ES-I3 (cell line): ENCODE results near the gene LRCH1.
"Not testable (repeated sequence)": the region's sequence is repeated elsewhere in the genome, so short reads cannot be mapped to it uniquely, and the experiment has no call there.

ENCODE experiments used
- H3K36me3 ChIP-seq: 2 replicates; pipeline ENCODE4 v1.6.1; 2013; ENCODE audit warnings: mild to moderate bottlenecking, low read length, control low read depth, moderate library complexity; ENCODE audit not compliant: insufficient read depth
- H3K4me1 ChIP-seq: 2 replicates; pipeline ENCODE4 v1.6.1; 2013; ENCODE audit warnings: mild to moderate bottlenecking, control low read depth, low read length; ENCODE audit not compliant: insufficient read depth
- H3K9ac ChIP-seq: 2 replicates; pipeline ENCODE4 v1.6.1; 2013; ENCODE audit warnings: low read depth, mild to moderate bottlenecking, low read length, moderate library complexity
- H3K9me3 ChIP-seq: 2 replicates; pipeline ENCODE4 v1.6.1; 2013; ENCODE audit warnings: mild to moderate bottlenecking, low read length, moderate library complexity; ENCODE audit not compliant: control insufficient read depth, insufficient read depth

LRCH1 gene, protein sequence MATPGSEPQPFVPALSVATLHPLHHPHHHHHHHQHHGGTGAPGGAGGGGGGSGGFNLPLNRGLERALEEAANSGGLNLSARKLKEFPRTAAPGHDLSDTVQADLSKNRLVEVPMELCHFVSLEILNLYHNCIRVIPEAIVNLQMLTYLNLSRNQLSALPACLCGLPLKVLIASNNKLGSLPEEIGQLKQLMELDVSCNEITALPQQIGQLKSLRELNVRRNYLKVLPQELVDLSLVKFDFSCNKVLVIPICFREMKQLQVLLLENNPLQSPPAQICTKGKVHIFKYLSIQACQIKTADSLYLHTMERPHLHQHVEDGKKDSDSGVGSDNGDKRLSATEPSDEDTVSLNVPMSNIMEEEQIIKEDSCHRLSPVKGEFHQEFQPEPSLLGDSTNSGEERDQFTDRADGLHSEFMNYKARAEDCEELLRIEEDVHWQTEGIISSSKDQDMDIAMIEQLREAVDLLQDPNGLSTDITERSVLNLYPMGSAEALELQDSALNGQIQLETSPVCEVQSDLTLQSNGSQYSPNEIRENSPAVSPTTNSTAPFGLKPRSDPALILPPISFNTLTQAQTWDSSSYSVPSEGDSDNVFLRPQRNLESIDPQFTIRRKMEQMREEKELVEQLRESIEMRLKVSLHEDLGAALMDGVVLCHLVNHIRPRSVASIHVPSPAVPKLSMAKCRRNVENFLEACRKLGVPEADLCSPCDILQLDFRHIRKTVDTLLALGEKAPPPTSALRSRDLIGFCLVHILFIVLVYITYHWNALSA

DNA sequence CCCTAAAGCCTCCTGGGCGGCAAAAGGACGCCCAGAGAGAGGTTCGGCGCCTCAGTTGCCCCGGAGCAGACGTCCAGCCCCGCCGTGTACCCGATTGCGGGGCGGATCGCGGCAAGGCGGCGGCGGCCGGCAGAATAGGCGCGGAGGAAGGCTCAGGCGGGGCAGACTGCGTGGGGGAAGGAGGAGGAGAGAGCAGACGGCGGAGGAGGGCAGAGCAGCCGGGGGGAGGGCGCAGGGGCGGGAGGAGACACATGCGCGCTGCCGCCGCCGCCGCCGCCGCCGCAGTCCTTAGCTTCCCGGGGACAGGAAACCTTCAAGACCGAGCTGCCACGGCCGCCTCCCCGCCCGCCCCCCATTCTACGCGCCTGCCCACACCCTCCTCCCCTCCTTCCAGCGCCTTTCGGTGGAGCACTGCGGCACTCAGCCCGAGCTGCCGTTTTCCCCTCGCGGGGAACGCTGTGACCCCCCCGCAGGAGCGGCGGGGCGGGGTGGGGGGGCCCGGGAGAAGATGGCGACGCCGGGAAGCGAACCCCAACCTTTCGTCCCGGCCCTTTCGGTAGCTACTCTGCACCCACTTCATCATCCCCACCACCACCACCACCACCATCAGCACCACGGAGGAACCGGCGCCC, at the start of gene LRCH1:
LRCH1 (plus strand) TSS at position 282 of the 632 bp plus-strand sequence; CDS start at position 509, 227 bp downstream.
- no peaks in the 10 kb centered on the region for H3K36me3 ChIP-seq
- H3K4me1 ChIP-seq, result no peaks in the 10 kb centered on the region
- no peaks in the 10 kb centered on the region for H3K9me3 ChIP-seq
- H3K9ac ChIP-seq, result peak within 1 kb of the TSS; percentile 91

DNA sequence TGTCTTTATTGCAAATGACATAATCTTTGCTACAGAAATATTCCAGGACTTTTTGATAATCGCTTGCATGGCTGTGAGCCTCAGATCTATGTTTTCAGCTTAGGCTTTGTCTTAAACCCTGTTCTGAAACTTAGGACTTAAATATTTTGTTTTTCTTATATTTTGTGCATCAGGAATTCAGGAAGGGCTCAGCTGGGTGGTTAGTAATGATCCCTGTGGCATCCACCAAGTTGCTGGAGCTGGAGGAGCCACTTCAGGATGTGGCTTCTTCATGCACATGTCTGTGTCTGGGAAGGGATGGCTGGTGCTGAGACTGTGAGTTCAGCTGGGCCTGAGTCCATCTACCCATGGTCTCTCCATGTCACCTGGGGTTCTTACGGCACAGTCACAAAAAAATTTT, 48.9 kb upstream of the LRCH1 start:
- no peaks in the 10 kb centered on the region for H3K4me1 ChIP-seq
- H3K9ac ChIP-seq, result no peak overlapping the region
- H3K36me3 ChIP-seq, result no peaks in the 10 kb centered on the region
- no peaks in the 10 kb centered on the region for H3K9me3 ChIP-seq

DNA sequence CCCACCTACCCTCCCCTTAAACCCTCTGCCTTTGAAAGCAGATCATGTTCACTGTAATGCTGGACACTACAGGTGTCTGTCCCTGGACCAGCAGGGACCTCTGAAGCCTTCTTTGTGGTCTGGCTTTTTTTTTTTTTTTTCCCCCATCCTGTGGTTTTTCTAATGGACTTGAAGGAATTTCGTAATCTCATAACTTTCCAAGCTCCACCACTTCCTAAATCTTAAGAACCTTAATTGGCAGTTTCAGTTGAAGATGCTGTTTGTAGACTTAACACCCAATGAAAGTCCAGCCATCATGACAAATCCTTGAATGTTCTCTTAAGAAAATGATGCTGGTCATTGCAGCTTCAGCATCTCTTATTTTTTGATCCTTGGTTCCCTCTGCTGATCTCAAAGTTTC, 45.0 kb upstream of the LRCH1 start:
- Histone ChIP-seq H3K36me3 (no peaks in the 10 kb centered on the region), H3K9me3 (no peaks in the 10 kb centered on the region), H3K9ac (no peak overlapping the region), H3K4me1 (no peaks in the 10 kb centered on the region)

DNA sequence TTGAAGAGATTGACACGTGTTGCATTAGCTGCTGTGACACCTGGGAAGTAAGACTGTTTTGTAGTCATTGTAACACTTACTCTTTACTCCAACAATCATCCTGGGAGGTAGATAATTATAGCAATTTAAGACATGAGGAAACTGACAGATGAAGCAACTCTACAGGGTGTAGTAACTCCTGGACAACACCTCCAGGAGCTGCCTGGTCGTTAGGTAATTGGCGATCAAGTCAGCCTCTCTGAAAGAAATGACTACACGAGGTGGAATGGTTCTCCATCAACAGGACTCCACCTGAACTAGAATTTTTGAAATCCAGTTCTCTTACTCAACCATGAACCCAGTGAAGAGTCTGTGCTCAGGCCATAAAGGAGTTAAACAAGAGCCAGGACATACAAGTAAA, 43.0 kb upstream of the LRCH1 start:
- no peaks in the 10 kb centered on the region for H3K36me3 ChIP-seq

DNA sequence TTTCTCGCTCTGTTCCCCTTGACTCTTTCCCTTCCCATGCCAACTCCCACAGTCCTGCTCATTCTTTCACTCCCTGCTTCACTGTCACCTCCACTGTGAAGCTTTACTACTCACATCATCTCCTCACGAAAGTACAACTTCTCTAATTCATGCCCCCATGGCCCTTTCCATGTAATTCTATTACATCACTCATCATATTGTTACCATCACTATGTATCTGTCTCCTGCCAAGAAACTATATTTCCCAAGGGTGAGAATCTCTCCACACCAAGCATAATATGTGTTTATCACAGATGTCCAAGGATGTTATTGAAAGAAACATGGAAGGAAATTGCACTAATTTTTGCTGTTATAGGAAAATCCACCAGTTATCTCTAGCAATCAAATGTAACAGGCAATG, 37.2 kb upstream of the LRCH1 start:
- Histone ChIP-seq H3K4me1 (no peaks in the 10 kb centered on the region), H3K9ac (no peak overlapping the region), H3K36me3 (no peaks in the 10 kb centered on the region), H3K9me3 (0 out of 2 replicates have a peak, but pooled peaks cover 4% of the 10 kb centered on the region)

More for the DNA sequence above, 43.0 kb upstream of the LRCH1 start:
- Histone ChIP-seq H3K4me1 (no peaks in the 10 kb centered on the region), H3K9me3 (no peaks in the 10 kb centered on the region), H3K9ac (no peak overlapping the region)

DNA sequence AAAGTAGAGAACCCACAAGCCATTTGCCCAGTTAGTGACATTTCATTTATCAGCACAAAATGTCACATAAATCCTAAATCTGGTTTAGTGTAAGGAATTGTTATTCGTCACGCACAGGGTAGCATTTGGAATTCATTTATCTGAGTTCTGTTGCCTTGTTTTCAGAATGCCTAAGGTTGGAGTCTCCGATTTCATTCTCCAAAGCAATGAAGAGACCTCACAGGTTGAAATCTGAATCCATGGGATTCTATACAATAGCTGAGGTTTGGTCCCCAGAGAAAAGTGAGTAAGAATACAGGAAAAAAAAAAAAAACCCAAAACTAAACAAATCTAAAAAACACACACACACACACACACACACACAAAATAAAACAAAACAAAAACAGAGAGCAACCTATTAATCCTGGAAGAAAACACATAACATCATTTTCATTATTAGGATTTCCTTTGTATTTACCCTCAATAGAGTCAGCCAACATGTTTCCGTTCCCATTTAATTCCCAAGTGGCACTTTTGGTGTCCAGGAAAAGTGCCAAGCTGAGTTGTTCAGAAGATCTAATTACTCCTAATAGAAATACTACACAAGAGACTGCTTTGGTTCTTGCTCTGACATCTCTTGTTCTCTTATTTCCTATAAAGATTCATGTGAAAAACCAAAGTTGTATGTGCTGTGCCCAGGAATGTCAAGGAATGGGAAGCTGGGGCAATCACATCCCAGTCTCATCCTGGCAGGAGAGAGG, 36.2 kb upstream of the LRCH1 start:
- Histone ChIP-seq H3K9me3 (peaks cover 9% of the 10 kb centered on the region; the same call in 1 of the 2 replicates), H3K9ac (no peak overlapping the region)

DNA sequence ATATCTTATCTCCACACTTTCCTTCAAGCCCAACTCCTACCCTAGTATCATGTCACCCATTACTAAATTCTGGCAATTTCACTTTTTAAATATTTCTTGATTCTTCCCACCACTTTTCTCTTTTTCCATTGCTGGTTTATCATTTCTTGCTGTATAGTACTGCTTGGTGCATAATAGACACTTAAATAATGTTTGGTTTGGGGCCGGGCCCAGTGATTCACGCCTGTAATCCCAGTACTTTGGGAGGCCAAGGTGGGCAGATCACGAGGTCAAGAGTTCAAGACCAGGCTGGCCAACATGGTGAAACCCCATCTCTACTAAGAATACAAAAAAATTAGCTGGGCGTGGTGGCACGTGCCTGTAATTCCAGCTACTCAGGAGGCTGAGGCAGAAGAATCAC, 35.2 kb upstream of the LRCH1 start:
- H3K9ac ChIP-seq, H3K36me3 ChIP-seq, H3K4me1 ChIP-seq: not testable (repeated sequence)
- peaks cover 10% of the 10 kb centered on the region; the same call in 1 of the 2 replicates for H3K9me3 ChIP-seq

More for the DNA sequence above, 36.2 kb upstream of the LRCH1 start:
- Histone ChIP-seq H3K4me1 (no peaks in the 10 kb centered on the region), H3K36me3 (no peaks in the 10 kb centered on the region)

DNA sequence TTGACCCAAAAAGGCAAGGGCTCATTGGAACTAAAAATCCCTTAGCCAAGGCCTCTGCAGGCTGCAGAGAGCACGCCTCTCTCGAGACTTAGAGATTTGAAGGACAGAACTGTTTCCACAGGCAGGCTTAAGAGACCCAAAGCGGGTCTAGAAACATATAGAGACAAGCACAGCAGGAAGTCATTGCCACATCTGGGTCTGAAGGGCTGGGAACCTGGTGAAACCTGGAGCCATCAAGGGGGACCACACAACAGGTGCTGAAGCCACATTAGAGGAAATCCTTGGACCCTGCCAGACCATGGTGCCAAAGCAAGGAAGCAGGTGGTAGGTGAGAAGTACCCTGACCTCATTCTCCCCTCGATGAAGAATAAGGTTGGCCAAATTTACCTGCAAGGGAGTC, 33.8 kb upstream of the LRCH1 start:
- H3K4me1 ChIP-seq, result no peaks in the 10 kb centered on the region
- no peak overlapping the region for H3K9ac ChIP-seq
- H3K9me3 ChIP-seq, result peaks cover 10% of the 10 kb centered on the region; the same call in 1 of the 2 replicates
- no peaks in the 10 kb centered on the region for H3K36me3 ChIP-seq

DNA sequence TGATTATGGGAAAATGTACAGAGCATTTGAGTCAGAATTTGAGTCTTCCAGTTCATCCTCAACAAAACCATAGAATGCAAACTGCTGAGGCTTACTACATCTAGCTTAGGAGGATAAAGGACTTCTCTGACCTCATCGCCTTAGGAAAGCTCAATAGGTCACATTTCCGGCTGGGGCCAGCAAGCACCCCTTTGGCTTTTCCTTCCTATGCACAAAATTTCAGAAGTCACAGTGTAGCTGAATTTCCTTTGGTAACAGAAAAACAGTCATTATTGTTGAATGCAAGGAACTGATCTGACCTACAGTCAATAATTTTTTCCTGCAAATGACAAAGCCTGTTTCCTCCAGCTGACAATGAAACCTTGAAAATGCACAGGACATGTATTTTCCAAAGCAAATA, 32.8 kb upstream of the LRCH1 start:
- no peak overlapping the region for H3K9ac ChIP-seq
- H3K36me3 ChIP-seq, result no peaks in the 10 kb centered on the region
- peaks cover 10% of the 10 kb centered on the region; the same call in 1 of the 2 replicates for H3K9me3 ChIP-seq
- no peaks in the 10 kb centered on the region for H3K4me1 ChIP-seq

DNA sequence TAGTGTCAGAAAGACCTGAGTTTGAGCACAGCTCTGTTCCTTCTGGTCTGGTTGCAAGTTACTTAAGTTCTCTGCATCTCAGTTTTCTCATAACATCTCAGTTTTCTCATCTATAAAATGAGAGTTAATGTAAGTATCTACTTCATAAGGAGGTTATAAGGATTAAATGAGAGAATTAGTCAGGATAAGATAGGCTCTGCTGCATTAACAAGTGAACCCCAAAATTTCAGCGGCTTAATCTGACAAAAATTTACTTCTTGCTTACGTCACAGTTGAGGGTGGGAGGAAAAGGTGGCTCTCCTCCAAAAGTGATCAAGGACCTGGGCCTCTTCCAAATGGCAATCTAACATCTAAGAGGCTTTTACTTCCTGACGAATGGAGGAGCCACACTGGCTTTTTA, 31.5 kb upstream of the LRCH1 start:
- H3K4me1 ChIP-seq, result no peaks in the 10 kb centered on the region
- no peaks in the 10 kb centered on the region for H3K36me3 ChIP-seq
- H3K9me3 ChIP-seq, result peaks cover 6% of the 10 kb centered on the region; the same call in 1 of the 2 replicates
- H3K9ac ChIP-seq, result no peak overlapping the region

DNA sequence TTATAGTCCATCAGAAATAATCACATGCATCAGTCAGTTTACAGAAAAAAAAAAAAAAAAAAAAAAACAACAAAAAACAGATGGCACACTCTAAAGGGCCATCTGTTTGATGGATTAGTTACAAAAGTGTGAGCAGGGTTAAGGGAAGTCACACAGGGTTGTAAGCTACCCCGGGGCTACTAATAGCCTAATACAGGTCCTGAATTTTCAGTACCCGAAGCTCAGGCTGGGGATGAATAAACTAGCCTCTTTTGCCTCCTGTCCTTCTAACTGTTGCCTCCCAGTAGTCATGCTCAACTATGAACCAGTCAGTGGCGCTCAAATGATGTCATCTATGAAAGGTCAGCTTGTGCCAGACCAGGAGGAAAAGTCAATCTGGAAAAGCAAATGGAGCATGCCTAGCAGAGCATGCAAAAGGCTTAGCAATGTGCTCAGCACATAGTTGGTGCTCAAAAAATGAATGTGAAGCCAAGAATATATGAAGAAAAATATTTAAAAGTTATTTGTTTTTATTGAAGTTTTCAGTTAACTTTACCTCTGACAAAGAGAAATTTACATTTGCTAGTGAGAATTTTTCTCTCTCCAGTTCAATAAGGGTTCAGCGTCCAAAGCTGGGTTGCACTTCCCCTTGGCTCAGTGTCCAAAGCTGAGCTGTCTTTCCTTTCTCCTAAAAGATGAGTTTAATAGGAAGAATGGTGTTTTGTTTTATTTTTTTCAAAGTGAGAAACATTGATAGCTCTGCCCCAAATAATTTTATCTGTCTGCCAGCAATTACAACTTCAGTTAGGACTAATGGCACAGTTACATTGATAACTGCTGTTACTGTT, 30.8 kb upstream of the LRCH1 start:
- peaks cover 6% of the 10 kb centered on the region; the same call in 1 of the 2 replicates for H3K9me3 ChIP-seq

DNA sequence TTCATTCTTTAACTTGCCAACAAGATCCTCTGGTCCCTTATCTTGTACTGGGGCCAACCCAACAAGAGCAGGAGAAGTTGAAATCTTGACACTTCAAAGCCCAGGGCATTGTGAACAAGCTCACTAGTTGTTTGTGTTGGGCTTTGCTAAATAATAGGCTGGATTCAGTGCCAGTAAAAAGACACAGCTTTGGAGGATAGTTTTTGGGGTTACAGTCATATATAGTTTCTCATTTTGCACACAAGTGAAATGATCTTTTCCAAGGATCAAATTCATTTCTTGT, 30.3 kb upstream of the LRCH1 start:
- Histone ChIP-seq H3K36me3 (no peaks in the 10 kb centered on the region), H3K9me3 (peaks cover 6% of the 10 kb centered on the region; the same call in 1 of the 2 replicates), H3K9ac (no peak overlapping the region), H3K4me1 (no peaks in the 10 kb centered on the region)

More for the DNA sequence above, 30.8 kb upstream of the LRCH1 start:
- H3K4me1 ChIP-seq, result no peaks in the 10 kb centered on the region
- H3K36me3 ChIP-seq, result no peaks in the 10 kb centered on the region
- H3K9ac ChIP-seq, result no peak overlapping the region

DNA sequence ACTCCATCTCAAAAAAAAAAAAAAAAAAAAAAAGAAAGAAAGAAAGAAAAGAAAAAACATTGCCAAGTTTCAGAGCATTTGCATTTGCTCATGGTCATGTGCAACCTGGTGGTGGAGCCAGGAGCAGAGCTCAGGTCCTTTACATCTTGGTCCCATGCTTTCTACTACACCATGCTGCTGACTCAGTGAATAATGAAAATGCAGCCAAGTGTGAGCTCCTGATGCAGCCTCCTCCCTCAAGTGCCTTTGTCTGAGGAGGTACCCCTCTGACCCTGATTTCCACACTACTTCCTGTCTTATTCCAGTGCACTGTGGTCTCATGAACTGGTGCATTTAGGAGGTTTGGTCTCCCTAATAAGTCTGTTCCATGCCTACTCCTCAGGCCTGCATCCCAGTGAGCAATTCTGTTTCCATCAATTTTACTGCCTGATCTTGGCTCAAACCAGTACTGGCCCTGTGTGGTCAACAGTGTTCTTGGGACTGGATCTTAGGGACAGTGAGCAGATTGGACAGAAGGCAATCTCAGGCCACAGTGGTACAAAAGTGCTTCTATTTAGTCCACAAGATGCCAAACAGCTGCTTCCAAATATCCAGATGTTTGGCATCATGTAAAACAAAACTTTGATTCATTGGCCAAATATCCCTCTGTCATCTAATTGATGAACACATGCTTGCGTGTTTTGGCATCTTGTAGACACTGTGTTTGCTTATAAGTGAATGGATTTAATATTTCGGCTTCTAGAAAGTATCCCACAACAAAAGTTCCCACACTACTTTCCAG, 28.8 kb upstream of the LRCH1 start:
- H3K9ac ChIP-seq, result no peak overlapping the region
- H3K4me1 ChIP-seq, result no peaks in the 10 kb centered on the region
- peaks cover 6% of the 10 kb centered on the region; the same call in 1 of the 2 replicates for H3K9me3 ChIP-seq
- no peaks in the 10 kb centered on the region for H3K36me3 ChIP-seq
